VCaP (cell line): Measurements from ENCODE around the gene HTR4.
"Not testable (repeated sequence)": the region's sequence is repeated elsewhere in the genome, so short reads cannot be mapped to it uniquely, and the experiment has no call there.

Experiments
- H3K27ac ChIP-seq: fragments of 450-650 bp; 2 replicates; pipeline ENCODE4 v1.5.1; 2017
- CTCF ChIP-seq: fragments of 450-650 bp; conservative IDR thresholded peaks from 2 replicates; pipeline ENCODE4 v1.5.1; 2017; ENCODE audit warnings: mild to moderate bottlenecking, moderate library complexity

Gene HTR4

GRCh38 chr5:148535190-148535589, 119.1 kb downstream of the HTR4 start:
- no peak for TF ChIP-seq CTCF
- H3K27ac ChIP-seq = no peak overlapping the region

GRCh38 chr5:148532969-148533670, 121.2 kb downstream of the HTR4 start:
- TF ChIP-seq CTCF = no peak
- H3K27ac ChIP-seq = no peak overlapping the region

GRCh38 chr5:148529450-148529849, 124.9 kb downstream of the HTR4 start:
- H3K27ac ChIP-seq = not testable (repeated sequence)

- no peak for TF ChIP-seq CTCF
Measured at GRCh38 chr5:148524721-148525120, 129.6 kb downstream of the HTR4 start.

GRCh38 chr5:148523139-148523538, 131.2 kb downstream of the HTR4 start:
- no peak; the same call in 1 of the 2 replicates for TF ChIP-seq CTCF

More at GRCh38 chr5:148524721-148525120, 129.6 kb downstream of the HTR4 start:
- H3K27ac ChIP-seq = no peak overlapping the region

GRCh38 chr5:148515460-148515859, 138.9 kb downstream of the HTR4 start:
- no peak overlapping the region for H3K27ac ChIP-seq
- TF ChIP-seq CTCF = no peak

More at GRCh38 chr5:148523139-148523538, 131.2 kb downstream of the HTR4 start:
- no peak overlapping the region for H3K27ac ChIP-seq

GRCh38 chr5:148514344-148514743, 140.0 kb downstream of the HTR4 start:
- TF ChIP-seq CTCF = no peak
- no peak overlapping the region for H3K27ac ChIP-seq

GRCh38 chr5:148512498-148512897, 141.8 kb downstream of the HTR4 start:
- no peak for TF ChIP-seq CTCF
- no peak overlapping the region for H3K27ac ChIP-seq
